ENCODE data around the gene HOXD11.

- no peak for TF ChIP-seq MLLT1 (IDR thresholded peaks at IDR 0.05)
- no peak for TF ChIP-seq EZH2 (IDR thresholded peaks at IDR 0.05; ENCODE audit: borderline replicate concordance, low read depth, low read length)
- TF ChIP-seq NFIC (IDR thresholded peaks at IDR 0.05): no peak
- no peak for TF ChIP-seq CTCF (IDR thresholded peaks at IDR 0.05 in 2 of 3, conservative IDR thresholded peaks at IDR 0.05 in 1 of 3; ENCODE audit: insufficient read depth in 2 of 3, low read depth in 1 of 3, low read length in 3 of 3)
- TF ChIP-seq PML (IDR thresholded peaks at IDR 0.05; ENCODE audit: low read length): no peak
- no peak for TF ChIP-seq TBP (optimal IDR thresholded peaks at IDR 0.05; ENCODE audit: low read depth, low read length)
- no peak for TF ChIP-seq ATF3 (IDR thresholded peaks at IDR 0.05)
- no peak for TF ChIP-seq ATF3 (CRISPR knock-in tag; conservative IDR thresholded peaks at IDR 0.05)
- no peak for TF ChIP-seq MAFF (IDR thresholded peaks at IDR 0.05; ENCODE audit: low read length)
- no peak for TF ChIP-seq ZNF253 (CRISPR knock-in tag; conservative IDR thresholded peaks at IDR 0.05)
Observed at GRCh38 chr2:176072951-176073904, 33.9 kb upstream of the HOXD11 start.

Measured in K562 (cell line).